Ectodermal cell (in vitro differentiated cells): Measurements from ENCODE around the gene SRSF2.

Experiments used
- H3K27ac ChIP-seq: 2 replicates; pipeline ENCODE4 v1.7.0; 2013; ENCODE audit warnings: mild to moderate bottlenecking, low read depth, low read length; ENCODE audit not compliant: insufficient read depth, poor library complexity, severe bottlenecking
- H3K27me3 ChIP-seq: 2 replicates; pipeline ENCODE4 v1.7.0; 2013; ENCODE audit warnings: mild to moderate bottlenecking, low read length; ENCODE audit not compliant: insufficient read depth, control insufficient read depth, poor library complexity, severe bottlenecking
- H3K36me3 ChIP-seq: one replicate; pipeline ENCODE4 v1.7.0; 2013; ENCODE audit warnings: low read length; ENCODE audit not compliant: control insufficient read depth, insufficient read depth
- H3K4me1 ChIP-seq: one replicate; pipeline ENCODE4 v1.7.0; 2013; ENCODE audit warnings: low read length; ENCODE audit not compliant: control insufficient read depth, insufficient read depth
- H3K4me3 ChIP-seq: 2 replicates; pipeline ENCODE4 v1.7.0; 2013; ENCODE audit warnings: low read depth, low read length, control low read depth; ENCODE audit not compliant: insufficient read depth
- H3K9me3 ChIP-seq: 2 replicates; pipeline ENCODE4 v1.7.0; 2013; ENCODE audit warnings: mild to moderate bottlenecking, low read length, moderate library complexity; ENCODE audit not compliant: control insufficient read depth
- WGBS, 2 experiments: methylation state at CpG; one replicate each; pipeline ENCODE4 v1.1.7; 2013; ENCODE audit warnings: missing lambda C conversion rate in 2 of 2; 5-methylcytosine and 5-hydroxymethylcytosine counted together

Gene SRSF2

DNA sequence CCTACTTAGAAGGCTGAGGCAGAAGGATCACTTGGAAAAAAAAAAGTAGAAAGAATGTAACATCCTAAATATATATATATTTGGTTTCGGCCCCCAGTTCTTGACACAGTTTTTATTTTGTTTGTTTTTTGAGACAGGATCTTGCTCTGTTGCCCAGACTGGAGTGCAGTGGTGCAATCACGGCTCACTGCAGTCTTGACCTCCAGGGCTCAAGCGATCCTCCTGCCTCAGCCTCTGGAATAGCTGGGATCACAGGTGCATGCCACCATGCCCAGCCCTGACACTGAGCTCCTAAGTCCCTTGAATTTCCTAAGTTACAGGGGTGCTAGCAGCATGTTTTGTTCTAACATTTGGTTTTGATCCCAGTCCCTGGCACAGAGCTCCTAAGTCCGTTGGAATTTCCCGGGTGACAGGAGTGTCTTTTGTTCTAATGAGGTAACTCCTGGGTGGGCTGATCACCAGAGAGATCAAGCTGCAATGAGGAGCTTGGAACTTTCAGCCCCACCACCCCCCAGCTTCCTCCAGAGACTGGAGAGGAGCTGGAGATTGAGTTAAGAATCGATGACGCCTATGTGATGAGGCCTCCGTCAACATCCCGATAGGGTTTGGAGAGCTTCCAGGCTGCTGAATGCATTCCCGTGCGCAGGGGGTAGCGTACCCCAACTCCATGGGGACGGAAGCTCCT is 46.4 kb downstream of the SRSF2 start:
- 90 to 94% methylated on average over 13 of the region's 13 CpGs for WGBS, 2 experiments
- no peaks in the 10 kb centered on the region for H3K27me3 ChIP-seq
- no peaks in the 10 kb centered on the region for H3K4me1 ChIP-seq
- H3K9me3 ChIP-seq = no peaks in the 10 kb centered on the region
- H3K27ac ChIP-seq = no peak overlapping the region
- H3K36me3 ChIP-seq = no peaks in the 10 kb centered on the region
- no peak overlapping the region for H3K4me3 ChIP-seq

DNA sequence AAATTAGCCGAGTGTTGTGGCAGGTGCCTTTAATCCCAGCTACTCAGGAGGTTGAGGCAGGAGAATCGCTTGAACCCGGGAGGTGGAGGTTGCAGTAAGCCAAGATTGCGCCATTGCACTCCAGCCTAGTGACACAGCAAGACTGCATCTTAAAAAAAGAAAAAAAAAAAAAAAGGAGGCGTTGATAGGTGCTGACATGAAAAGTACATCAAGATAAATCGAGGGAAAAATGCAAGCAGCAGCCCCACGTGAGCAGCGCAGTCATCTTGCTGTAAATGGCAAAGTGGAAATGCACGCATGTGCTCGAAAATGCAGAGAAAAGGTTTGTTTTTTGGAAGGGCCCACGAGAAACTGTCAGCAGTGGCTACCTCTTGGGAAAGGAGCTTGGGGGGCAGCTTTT is 47.3 kb downstream of the SRSF2 start:
- no peaks in the 10 kb centered on the region for H3K9me3 ChIP-seq
- peaks cover 4% of the 10 kb centered on the region for H3K4me1 ChIP-seq
- no peak overlapping the region for H3K27ac ChIP-seq
- WGBS, 2 experiments = 93 to 94% methylated on average over 11 of the region's 11 CpGs
- no peaks in the 10 kb centered on the region for H3K36me3 ChIP-seq
- no peak overlapping the region for H3K4me3 ChIP-seq
- H3K27me3 ChIP-seq = no peaks in the 10 kb centered on the region

DNA sequence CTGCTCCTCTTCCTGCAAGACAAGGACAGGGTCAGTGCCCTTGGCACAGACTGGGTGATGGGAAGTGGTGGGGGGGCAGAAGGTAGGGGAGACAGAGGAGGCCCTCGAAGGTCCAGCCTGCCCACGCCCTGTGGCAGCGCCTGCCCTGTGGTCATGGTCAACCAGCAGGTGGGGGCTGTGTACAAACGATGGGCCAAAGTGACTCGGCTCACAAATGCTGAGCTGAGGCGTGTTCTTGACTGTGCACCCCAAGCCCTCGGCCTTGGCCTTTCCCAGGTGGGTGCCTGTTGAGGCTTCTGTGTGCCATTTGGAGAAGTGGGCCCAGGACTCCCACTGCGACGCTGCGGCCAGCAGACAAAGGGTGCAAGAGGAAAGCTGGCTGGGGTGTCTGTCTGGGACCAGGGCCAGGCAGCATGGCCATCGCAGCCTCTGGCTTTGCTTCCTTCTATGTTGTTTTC is 48.9 kb downstream of the SRSF2 start:
- H3K27me3 ChIP-seq = no peaks in the 10 kb centered on the region
- WGBS, 2 experiments = 94 to 95% methylated on average over 11 of the region's 11 CpGs
- H3K4me1 ChIP-seq = peaks cover 15% of the 10 kb centered on the region
- no peak overlapping the region for H3K27ac ChIP-seq
- no peaks in the 10 kb centered on the region for H3K36me3 ChIP-seq
- H3K9me3 ChIP-seq = no peaks in the 10 kb centered on the region
- no peak overlapping the region for H3K4me3 ChIP-seq

DNA sequence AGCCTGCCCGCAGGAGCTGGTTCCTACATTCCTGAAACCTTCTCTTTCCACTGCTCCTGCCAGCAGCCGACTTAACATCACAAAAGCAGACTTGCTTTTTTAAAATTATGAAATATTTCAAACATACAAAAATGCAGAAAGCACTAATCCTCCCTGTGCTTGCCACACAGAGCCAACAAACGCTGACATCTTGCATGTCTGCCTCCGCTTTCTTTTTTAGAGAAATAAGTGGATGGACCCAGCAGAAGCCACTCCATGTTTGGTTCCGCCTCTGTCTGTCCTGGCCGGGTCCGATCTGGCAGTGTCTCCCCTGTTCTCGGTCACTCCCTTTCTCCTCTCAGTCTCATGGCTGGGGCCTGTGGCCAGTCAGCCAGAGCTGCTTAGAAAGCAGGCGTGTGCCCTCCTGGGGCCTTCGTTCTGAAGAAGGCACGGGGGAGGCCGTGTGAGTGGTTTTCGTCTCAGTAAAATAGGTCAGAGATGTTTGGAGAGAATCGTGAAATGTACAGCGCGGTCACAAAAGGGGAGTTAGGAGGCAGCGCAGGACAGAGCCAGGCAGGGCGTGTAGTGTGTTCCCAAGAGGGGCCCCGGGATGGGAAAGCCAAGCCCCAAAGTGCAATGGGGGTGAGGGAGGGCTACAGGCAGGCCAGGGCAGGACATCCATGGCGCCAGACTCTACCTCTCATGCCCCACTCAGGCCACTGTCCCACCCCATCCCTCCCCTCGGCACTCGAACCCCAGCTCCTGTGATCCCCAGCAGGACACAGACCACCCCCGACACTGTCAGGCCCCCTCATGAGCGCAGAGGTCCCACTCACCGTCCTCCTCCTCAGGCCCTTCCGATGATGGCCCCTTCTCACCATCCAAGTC is 49.6 kb downstream of the SRSF2 start:
- H3K27ac ChIP-seq = no peak overlapping the region
- H3K36me3 ChIP-seq = no peaks in the 10 kb centered on the region
- no peaks in the 10 kb centered on the region for H3K9me3 ChIP-seq
- no peak overlapping the region for H3K4me3 ChIP-seq
- no peaks in the 10 kb centered on the region for H3K27me3 ChIP-seq
- peaks cover 18% of the 10 kb centered on the region for H3K4me1 ChIP-seq
- 83 to 84% methylated on average over 26 of the region's 26 CpGs for WGBS, 2 experiments

DNA sequence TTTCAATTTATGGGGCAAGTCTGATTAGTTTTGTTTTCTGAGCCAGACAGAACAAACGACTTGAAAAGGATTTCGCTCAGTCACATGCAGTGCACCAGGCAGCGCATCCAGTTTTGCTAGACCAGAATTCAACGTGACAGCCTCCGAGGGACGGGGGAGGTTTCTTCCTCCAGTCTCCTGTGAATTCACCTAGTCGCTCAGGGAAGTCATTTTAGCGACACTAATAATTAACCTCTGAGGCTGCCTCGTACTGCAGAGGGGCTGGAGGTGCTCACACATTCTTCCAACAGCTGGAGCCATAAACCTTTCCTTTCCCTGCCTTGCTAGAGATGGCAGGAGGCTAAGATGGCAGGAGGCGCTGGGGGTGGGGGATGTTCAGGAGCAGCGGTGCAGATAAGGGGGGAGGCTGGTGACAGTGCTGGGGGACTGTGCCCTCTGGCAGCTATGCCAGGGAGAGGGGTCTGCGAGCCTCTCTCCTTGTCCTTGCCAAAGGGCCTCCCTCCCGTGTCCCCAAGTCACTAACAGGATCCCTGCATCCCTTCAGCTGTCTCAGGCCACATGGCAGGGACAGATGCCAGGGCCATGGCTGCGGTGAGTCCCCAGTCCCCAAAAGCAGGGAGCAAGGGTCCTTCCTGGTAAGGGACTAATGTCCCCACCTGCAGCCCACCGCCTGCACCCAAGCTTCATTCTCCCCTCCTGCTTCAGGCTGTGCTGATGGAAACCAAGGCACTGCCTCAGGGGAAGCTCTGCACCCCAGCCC is 50.4 kb downstream of the SRSF2 start:
- H3K4me3 ChIP-seq = no peak overlapping the region
- H3K27ac ChIP-seq = no peak overlapping the region
- H3K36me3 ChIP-seq = no peaks in the 10 kb centered on the region
- no peaks in the 10 kb centered on the region for H3K9me3 ChIP-seq
- no peaks in the 10 kb centered on the region for H3K27me3 ChIP-seq
- WGBS, 2 experiments = 88 to 89% methylated on average over 14 to 15 of the region's 15 CpGs
- H3K4me1 ChIP-seq = peaks cover 18% of the 10 kb centered on the region

DNA sequence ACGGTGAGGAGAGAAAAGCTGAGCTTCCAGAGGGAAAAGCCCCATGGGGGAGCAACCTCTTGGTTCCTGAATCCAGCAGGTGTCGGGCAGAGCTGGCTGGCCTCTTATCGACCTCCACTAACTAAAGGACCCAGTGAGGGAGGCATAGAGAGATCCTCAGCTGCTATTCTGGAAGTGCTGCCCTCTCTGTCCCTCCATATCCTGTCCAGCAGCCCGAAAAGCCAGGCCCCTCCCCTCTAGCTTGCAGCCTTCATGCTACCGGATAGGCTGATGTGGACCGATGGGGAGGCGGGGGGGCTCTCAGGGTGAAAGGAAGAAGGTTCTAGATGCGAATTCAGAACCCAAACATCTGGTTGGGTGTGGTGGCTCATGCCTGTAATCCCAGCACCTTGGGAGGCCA is 51.3 kb downstream of the SRSF2 start:
- Histone ChIP-seq H3K27me3 (no peaks in the 10 kb centered on the region), H3K9me3 (no peaks in the 10 kb centered on the region), H3K4me3 (no peak overlapping the region), H3K27ac (no peak overlapping the region), H3K36me3 (no peaks in the 10 kb centered on the region), H3K4me1 (peaks cover 18% of the 10 kb centered on the region)
- 88 to 89% methylated on average over 8 of the region's 8 CpGs for WGBS, 2 experiments

DNA sequence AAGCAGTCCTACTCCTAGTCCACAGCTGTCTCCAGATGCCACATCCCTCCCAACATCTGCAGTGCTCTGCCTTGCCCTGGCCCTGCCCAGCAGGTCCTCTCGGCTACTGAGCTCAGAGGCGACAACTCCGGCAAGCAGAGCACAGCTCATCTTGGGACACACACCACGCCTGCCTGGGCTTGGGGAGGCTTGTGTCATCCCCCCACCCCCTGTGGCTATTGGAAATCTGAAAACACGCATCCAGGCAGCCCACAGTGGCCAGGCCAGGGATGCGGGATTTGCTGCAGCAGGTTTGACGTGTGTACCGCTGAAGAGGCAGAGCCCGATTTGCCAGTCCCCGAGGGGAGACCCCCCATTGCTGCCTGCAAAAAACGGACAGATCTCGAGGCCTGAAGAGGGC is 51.8 kb downstream of the SRSF2 start:
- 90 to 91% methylated on average over 12 of the region's 12 CpGs for WGBS, 2 experiments
- Histone ChIP-seq H3K36me3 (no peaks in the 10 kb centered on the region), H3K4me3 (no peak overlapping the region), H3K9me3 (no peaks in the 10 kb centered on the region), H3K4me1 (peaks cover 18% of the 10 kb centered on the region), H3K27me3 (no peaks in the 10 kb centered on the region), H3K27ac (no peak overlapping the region)

DNA sequence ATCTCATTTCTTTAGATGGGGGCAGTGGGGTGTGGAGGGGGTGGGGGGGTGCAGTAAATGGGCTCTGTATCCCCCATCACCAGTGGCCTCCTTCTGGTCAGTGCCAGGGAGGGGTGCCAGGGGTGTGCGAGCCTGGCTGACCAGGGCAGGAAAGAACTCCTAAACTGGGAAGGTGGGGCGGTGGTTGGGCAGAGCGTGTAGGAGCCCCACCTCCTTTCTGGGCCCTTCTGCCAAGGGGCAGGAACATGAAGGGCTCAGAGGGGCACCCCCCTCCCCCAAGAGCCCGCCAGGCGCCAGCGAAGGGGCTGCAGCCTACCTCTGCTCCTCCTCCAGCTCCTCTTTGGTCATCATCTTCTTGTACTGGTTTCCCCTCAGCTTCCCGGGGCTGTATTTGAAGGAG is 52.4 kb downstream of the SRSF2 start:
- H3K27me3 ChIP-seq = no peaks in the 10 kb centered on the region
- H3K4me1 ChIP-seq = peaks cover 18% of the 10 kb centered on the region
- H3K9me3 ChIP-seq = no peaks in the 10 kb centered on the region
- H3K27ac ChIP-seq = no peak overlapping the region
- H3K4me3 ChIP-seq = no peak overlapping the region
- H3K36me3 ChIP-seq = no peaks in the 10 kb centered on the region
- WGBS, 2 experiments = 90 to 94% methylated on average over 7 of the region's 7 CpGs
